H1 (cell line): ENCODE data around the gene TBC1D30. TPM values are rescaled to one million over a fixed set of nuclear protein-coding genes. Genes with fewer than 3 reads are reported as not detected.

Experiments used
- CTCF ChIA-PET: fragments of 300-600 bp; sonication (Branson Sonifier 250); formaldehyde crosslinking; loops from one replicate; lab custom pipeline; 2021; ENCODE audit not compliant: partially characterized antibody; lab: Charles Lee
- POLR2A ChIA-PET: fragments of 300-600 bp; sonication (Branson Sonifier 250); formaldehyde crosslinking; loops from one replicate; lab custom pipeline; 2021; ENCODE audit warnings: inconsistent platforms; ENCODE audit not compliant: partially characterized antibody; lab: Charles Lee
- DNase-seq, 2 experiments: peaks; one replicate each; pipeline versions ENCODE4 v3.0.0 to v3.0.0-alpha.2; 2010 to 2022; ENCODE audit warnings: low spot score in 2 of 2, low read depth in 1 of 2, mixed read lengths in 1 of 2
- FAIRE-seq: peaks from 2 replicates; lab custom pipeline; 2011; peaks lifted over from hg19 to GRCh38; lab: Jason Lieb, UNC
- H2AFZ ChIP-seq: 2 replicates; pipeline ENCODE4 v1.8.1; 2012; ENCODE audit warnings: low read length, inconsistent platforms
- H2AK5ac ChIP-seq: 2 replicates; pipeline ENCODE4 v1.6.1; 2013; ENCODE audit warnings: low read depth, low read length
- H2BK120ac ChIP-seq: replicated peaks from 2 replicates; pipeline ENCODE3; 2013; ENCODE audit warnings: low read depth, low read length, inconsistent platforms
- H2BK12ac ChIP-seq: 2 replicates; pipeline ENCODE4 v1.6.1; 2013; ENCODE audit warnings: low read depth, low read length
- H2BK15ac ChIP-seq: 2 replicates; pipeline ENCODE4 v1.6.1; 2013; ENCODE audit warnings: low read length
- H2BK20ac ChIP-seq: 2 replicates; pipeline ENCODE4 v1.6.1; 2013; ENCODE audit warnings: low read length
- H2BK5ac ChIP-seq: 2 replicates; pipeline ENCODE4 v1.6.1; 2013; ENCODE audit warnings: low read depth, low read length
- H3K14ac ChIP-seq: 2 replicates; pipeline ENCODE4 v1.6.1; 2013; ENCODE audit warnings: inconsistent platforms; ENCODE audit not compliant: insufficient read length
- H3K18ac ChIP-seq: 2 replicates; pipeline ENCODE4 v1.6.1; 2013; ENCODE audit warnings: low read length; ENCODE audit errors: extremely low read depth
- H3K23ac ChIP-seq: 2 replicates; pipeline ENCODE4 v1.6.1; 2013; ENCODE audit warnings: inconsistent platforms; ENCODE audit not compliant: insufficient read length
- H3K23me2 ChIP-seq: 2 replicates; pipeline ENCODE4 v1.6.1; 2013; ENCODE audit warnings: low read depth, low read length
- H3K27ac ChIP-seq: 2 replicates; pipeline ENCODE4 v1.6.1; 2011; ENCODE audit warnings: low read depth, low read length, inconsistent platforms
- H3K27me3 ChIP-seq, 4 experiments: replicated peaks in 1 of 4; 1 replicate in 1 of 4; 2 replicates in 3 of 4; pipeline versions ENCODE4 v1.6.1 to v1.8.1; 2011 to 2013; ENCODE audit warnings: low read length in 3 of 4, mild to moderate bottlenecking in 3 of 4, inconsistent platforms in 2 of 4, mixed read lengths in 2 of 4, moderate library complexity in 1 of 4; ENCODE audit not compliant: control insufficient read depth in 3 of 4, insufficient read depth in 3 of 4; ENCODE audit errors: extremely low read depth in 1 of 4
- H3K36me3 ChIP-seq, 4 experiments: 2 replicates each; pipeline versions ENCODE4 v1.6.1 to v1.8.1; 2011 to 2013; ENCODE audit warnings: mild to moderate bottlenecking in 4 of 4, low read length in 3 of 4, moderate library complexity in 2 of 4, control low read depth in 1 of 4, inconsistent platforms in 1 of 4; ENCODE audit not compliant: insufficient read depth in 4 of 4, control insufficient read depth in 2 of 4
- H3K4ac ChIP-seq: replicated peaks from 2 replicates; pipeline ENCODE3; 2013; ENCODE audit warnings: low read length, low read depth, mixed read lengths, inconsistent platforms; ENCODE audit not compliant: insufficient read length
- H3K4me1 ChIP-seq, 4 experiments: replicated peaks in 1 of 4; 1 replicate in 1 of 4; 2 replicates in 3 of 4; pipeline versions ENCODE4 v1.6.1 to v1.8.1; 2011 to 2013; ENCODE audit warnings: low read length in 3 of 4, inconsistent platforms in 2 of 4, mixed read lengths in 1 of 4; ENCODE audit not compliant: insufficient read depth in 4 of 4, control insufficient read depth in 3 of 4
- H3K4me2 ChIP-seq, 2 experiments: 2 replicates each; pipeline versions ENCODE4 v1.6.1 to v1.8.1; 2011 to 2013; ENCODE audit warnings: low read depth in 2 of 2, low read length in 2 of 2, control low read depth in 1 of 2, inconsistent platforms in 1 of 2, mild to moderate bottlenecking in 1 of 2; ENCODE audit not compliant: insufficient read depth in 1 of 2
- H3K4me3 ChIP-seq, 4 experiments: fragments of 200-600, 300-600 bp in 1 of 4; sonication (generic), shearing (Covaris generic), sonication (Bioruptor Twin) in 1 of 4; 2 replicates each; pipeline versions ENCODE4 v1.5.1 to v1.8.1; 2011 to 2016; ENCODE audit warnings: low read length in 4 of 4, low read depth in 3 of 4, control low read depth in 2 of 4, inconsistent platforms in 2 of 4, mild to moderate bottlenecking in 2 of 4, mixed read lengths in 1 of 4, moderate library complexity in 1 of 4; ENCODE audit not compliant: insufficient read depth in 2 of 4; ENCODE audit errors: extremely low read depth in 1 of 4
- H3K56ac ChIP-seq: replicated peaks from 2 replicates; pipeline ENCODE3; 2013; ENCODE audit warnings: low read depth, mild to moderate bottlenecking, mixed read lengths, low read length, inconsistent platforms; ENCODE audit not compliant: insufficient read length
- H3K79me1 ChIP-seq: 2 replicates; pipeline ENCODE4 v1.6.1; 2013; ENCODE audit warnings: low read depth, low read length, control low read depth
- H3K79me2 ChIP-seq, 2 experiments: 2 replicates each; pipeline versions ENCODE4 v1.6.1 to v1.8.1; 2012 to 2013; ENCODE audit warnings: low read length in 2 of 2, mild to moderate bottlenecking in 2 of 2, inconsistent platforms in 1 of 2; ENCODE audit not compliant: insufficient read depth in 2 of 2, control insufficient read depth in 1 of 2
- H3K9ac ChIP-seq, 4 experiments: replicated peaks in 1 of 4; 1 replicate in 1 of 4; 2 replicates in 3 of 4; pipeline versions ENCODE4 v1.6.1 to v1.8.1; 2011 to 2013; ENCODE audit warnings: low read depth in 3 of 4, low read length in 3 of 4, control low read depth in 2 of 4, mild to moderate bottlenecking in 2 of 4, moderate library complexity in 2 of 4, inconsistent platforms in 1 of 4; ENCODE audit errors: extremely low read depth in 1 of 4
- H3K9me3 ChIP-seq, 2 experiments: 2 replicates each; pipeline versions ENCODE4 v1.6.1 to v1.8.1; 2012 to 2013; ENCODE audit warnings: mild to moderate bottlenecking in 2 of 2, moderate library complexity in 2 of 2, control low read depth in 1 of 2, inconsistent platforms in 1 of 2, low read depth in 1 of 2, low read length in 1 of 2, mixed read lengths in 1 of 2; ENCODE audit not compliant: insufficient read depth in 2 of 2
- H4K20me1 ChIP-seq, 2 experiments: replicated peaks in 1 of 2; 2 replicates each; pipeline versions ENCODE3 to v1.8.1; 2011 to 2013; ENCODE audit warnings: inconsistent platforms in 2 of 2, low read length in 2 of 2, mild to moderate bottlenecking in 1 of 2; ENCODE audit not compliant: insufficient read depth in 2 of 2, control insufficient read depth in 1 of 2
- H4K5ac ChIP-seq: 2 replicates; pipeline ENCODE4 v1.6.1; 2013; ENCODE audit warnings: low read length, low read depth, mixed read lengths, inconsistent platforms; ENCODE audit not compliant: insufficient read length
- H4K8ac ChIP-seq: 2 replicates; pipeline ENCODE4 v1.8.0; 2013; ENCODE audit warnings: mild to moderate bottlenecking, moderate library complexity, low read length, inconsistent platforms; ENCODE audit not compliant: insufficient read depth; ENCODE audit errors: extremely low read depth
- H4K91ac ChIP-seq: replicated peaks from 2 replicates; pipeline ENCODE3; 2013; ENCODE audit warnings: low read length, mixed read lengths, inconsistent platforms; ENCODE audit not compliant: insufficient read length
- BCL11A ChIP-seq, 2 experiments: IDR thresholded peaks; one replicate each; pipeline ENCODE4 v1.6.1; 2011; ENCODE audit warnings: low read depth in 2 of 2, low read length in 2 of 2, mild to moderate bottlenecking in 2 of 2
- BRCA1 ChIP-seq: IDR thresholded peaks from 2 replicates; pipeline ENCODE4 v1.6.1; 2012; ENCODE audit warnings: low read depth, low read length, improper control_type of control experiment
- CTBP2 ChIP-seq: IDR thresholded peaks from 2 replicates; pipeline ENCODE4 v1.7.0; 2011; ENCODE audit warnings: borderline replicate concordance, mild to moderate bottlenecking, moderate library complexity, mixed read lengths, low read length; ENCODE audit not compliant: insufficient read depth, insufficient read length
- HDAC2 ChIP-seq, 2 experiments: fragments of 300-600 bp in 1 of 2; sonication (generic) in 1 of 2; IDR thresholded peaks; 2 replicates each; pipeline ENCODE4 v1.6.1; 2011 to 2012; ENCODE audit warnings: low read depth in 2 of 2, low read length in 2 of 2, mild to moderate bottlenecking in 2 of 2, moderate library complexity in 2 of 2, borderline replicate concordance in 1 of 2, inconsistent platforms in 1 of 2
- HDAC6 ChIP-seq: IDR thresholded peaks from one replicate; pipeline ENCODE4 v1.7.1; 2012; ENCODE audit warnings: low read depth, mild to moderate bottlenecking, inconsistent platforms, low read length, moderate library complexity
- RAD21 ChIP-seq, 2 experiments: IDR thresholded peaks in 1 of 2; conservative IDR thresholded peaks in 1 of 2; 2 replicates each; pipeline ENCODE4 v1.6.1; 2011; ENCODE audit warnings: low read depth in 2 of 2, low read length in 2 of 2, improper control_type of control experiment in 1 of 2, inconsistent platforms in 1 of 2, mild to moderate bottlenecking in 1 of 2, moderate library complexity in 1 of 2
- SRF ChIP-seq: IDR thresholded peaks from 2 replicates; pipeline ENCODE4 v1.6.1; 2011; ENCODE audit warnings: mild to moderate bottlenecking, low read depth, low read length, moderate library complexity
- TAF1 ChIP-seq: IDR thresholded peaks from 2 replicates; pipeline ENCODE4 v1.6.1; 2011; ENCODE audit warnings: mild to moderate bottlenecking, low read depth, low read length
- WGBS, 2 experiments: shearing (Covaris generic) in 1 of 2; methylation state at CpG; one replicate each; pipeline versions ENCODE4 v1.1.6 to v1.1.7; 2013 to 2015; ENCODE audit warnings: low lambda C conversion rate in 2 of 2, mixed read lengths in 2 of 2, inconsistent platforms in 1 of 2, low coverage in 1 of 2, missing lambda C conversion rate in 1 of 2; ENCODE audit not compliant: insufficient replicate concordance in 2 of 2, insufficient coverage in 1 of 2, insufficient read length in 1 of 2; ENCODE audit errors: extremely low coverage in 1 of 2, missing lambda C conversion rate in 1 of 2; 5-methylcytosine and 5-hydroxymethylcytosine counted together
- polyA plus RNA-seq, 7 experiments: library from polyadenylated mRNA; depleted of rRNA in 3 of 7; stranded (reverse) in 5 of 7; unstranded in 2 of 7; fragments of >200 nt in 5 of 7; fragments of 200-250 nt in 2 of 7; gene quantifications; 1 replicate in 5 of 7; 2 replicates in 1 of 7; 4 replicates in 1 of 7; pipeline versions ENCODE4 v1.2.1 to v1.2.3, GENCODE V29; 2011 to 2013; ENCODE audit warnings: missing spikeins in 2 of 7, mixed read lengths in 2 of 7
- total RNA-seq: library from RNA; stranded (reverse); fragmentation: NEBNext Ultra II Directional; extraction: Animal tissue kit (Norgen Biotek cat#: 25700); gene quantifications from 2 replicates; pipeline ENCODE4 v1.2.1, GENCODE V29; 2021

TBC1D30 gene
- total and polyA plus RNA-seq, 2 of the 8 experiments (the other 6 are each of a cell fraction or from before 2014, with no cell fraction given) = 2.8 to 5.5 TPM

DNA sequence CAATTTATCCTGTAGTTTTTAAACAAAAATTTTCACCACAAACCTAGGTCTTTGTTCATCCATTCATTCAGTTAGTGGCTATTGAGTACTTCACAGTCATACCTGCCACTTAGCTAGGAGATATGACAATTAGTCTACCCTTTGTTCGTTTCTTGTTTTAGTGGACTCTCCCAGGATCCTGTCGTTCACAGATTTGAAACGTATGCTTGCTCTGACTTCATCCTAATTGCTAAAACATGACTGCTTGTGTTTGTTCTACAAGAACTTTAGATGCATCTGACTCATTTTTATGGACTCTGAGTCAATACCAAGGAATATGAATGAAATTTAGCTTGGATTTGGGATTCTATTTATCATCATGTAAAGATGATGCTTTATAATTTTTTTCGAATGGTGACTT lies 69.5 kb downstream of the TBC1D30 start:
- Histone ChIP-seq H3K4me2 (no peak overlapping the region), H4K91ac (no peak overlapping the region), H2AK5ac (no peak overlapping the region), H3K4me3 (no peak overlapping the region), H4K5ac (no peak overlapping the region), H2BK120ac (no peak overlapping the region), H3K56ac (no peak overlapping the region), H4K20me1 (no peaks in the 10 kb centered on the region), H3K4ac (no peak overlapping the region), H2BK12ac (no peak overlapping the region), H3K27ac (no peak overlapping the region), H3K9ac (no peak overlapping the region), H3K79me2 (no peaks in the 10 kb centered on the region), H3K36me3 (no peaks in the 10 kb centered on the region), H2BK5ac (no peak overlapping the region), H3K27me3 (no peaks in the 10 kb centered on the region), H3K18ac (no peak overlapping the region), H3K23me2 (0 out of 2 replicates have a peak, but pooled peaks cover 2% of the 10 kb centered on the region), H2AFZ (no peak overlapping the region), H3K14ac (no peak overlapping the region), H2BK15ac (no peak overlapping the region), H3K9me3 (no peaks in the 10 kb centered on the region), H4K8ac (no peak overlapping the region), H3K79me1 (no peaks in the 10 kb centered on the region), H3K4me1 (peaks cover 0 to 5% (median 2%) of the 10 kb centered on the region in 4 experiments; a peak in 3 of 7 replicates), H3K23ac (no peak overlapping the region), H2BK20ac (no peak overlapping the region)
- ChIA-PET POLR2A (no interaction called here), CTCF (interaction anchor here (0.8 to 7.0 kb wide), 11 partner anchors 10 to 230 kb away, joined by 3 to 74 read pairs (median 4); partner anchors contain the start of gene WIF1)
- WGBS, 2 experiments = 86% methylated on average over 4 of the region's 4 CpGs; no CpG with 5 or more reads in 1 of the 2 experiments
- DNase-seq (no peak), FAIRE-seq (no peak)
- TF ChIP-seq TAF1 (no peak), HDAC6 (no peak), RAD21 (IDR thresholded peaks at IDR 0.05 in 1 of 2, conservative IDR thresholded peaks at IDR 0.05 in 1 of 2; ENCODE audit: low read depth in 2 of 2, low read length in 2 of 2) (no peak), BRCA1 (no peak), HDAC2 (IDR thresholded peaks at IDR 0.05; ENCODE audit: borderline replicate concordance in 1 of 2, low read depth in 2 of 2, low read length in 2 of 2) (no peak), BCL11A (IDR thresholded peaks at IDR 0.05; ENCODE audit: low read depth in 2 of 2, low read length in 2 of 2) (no peak), CTBP2 (no peak), SRF (no peak)
